ENCODE measurements around the gene PAIP2. TPM values are rescaled to one million over a fixed set of nuclear protein-coding genes. Genes with fewer than 3 reads are reported as not detected.

Gene PAIP2
- total and polyA plus RNA-seq, 2 of the 4 experiments (the other 2 are of a cell fraction) = 41.9 to 59.5 TPM

GRCh38 chr5:139341689-139342422 is at the start of gene PAIP2 (continued):
- TF ChIP-seq RFX5 (IDR thresholded peaks at IDR 0.05; ENCODE audit: low read depth, low read length) (no peak), FOS (IDR thresholded peaks at IDR 0.05; ENCODE audit: low read depth, low read length) (no peak), SMC3 (IDR thresholded peaks at IDR 0.05; ENCODE audit: low read depth, low read length) (peak; percentile 53), USF2 (IDR thresholded peaks at IDR 0.05; ENCODE audit: low read depth, low read length) (peak; percentile 88)

- Histone ChIP-seq H3K9me3 (ENCODE audit: control insufficient read depth, insufficient read depth, low read length) (no peaks in the 10 kb centered on the region), H3K9me1 (ENCODE audit: insufficient read depth, low read length) (peaks cover 2% of the 10 kb centered on the region), H2AK5ac (ENCODE audit: low read depth, low read length) (peak overlapping the region; percentile 74; the same call in 1 of the 2 replicates), H3K27ac (ENCODE audit: insufficient read depth, low read length) (peak overlapping the region; percentile 68), H3K56ac (ENCODE audit: extremely low read depth, insufficient read depth, low read length) (peak overlapping the region; percentile 73; the same call in 1 of the 2 replicates), H2AK9ac (replicated peaks; ENCODE audit: low read depth, low read length, poor library complexity) (peak overlapping the region; percentile 73), H4K8ac (ENCODE audit: low read depth in 2 of 2, low read length in 2 of 2) (peak overlapping the region; percentile 77 to 97), H2AFZ (replicated peaks; ENCODE audit: low read length, poor library complexity) (peak overlapping the region; percentile 94), H4K5ac (ENCODE audit: low read depth, low read length) (peak overlapping the region; percentile 94), H3K36me3 (ENCODE audit: control insufficient read depth, insufficient read depth, low read length) (no peaks in the 10 kb centered on the region), H3K4me2 (ENCODE audit: low read depth, low read length) (peak overlapping the region; percentile 90), H3K4ac (ENCODE audit: low read depth, low read length) (peak overlapping the region; percentile 97), H2BK120ac (ENCODE audit: low read depth, low read length) (peak overlapping the region; percentile 67), H3K79me1 (ENCODE audit: low read depth in 1 of 2, low read length in 2 of 2) (peaks cover 0 to 17% of the 10 kb centered on the region in 2 experiments; a peak in 2 of 4 replicates), H2BK15ac (ENCODE audit: low read depth, low read length) (peak overlapping the region; percentile 63; the same call in 2 of the 3 replicates), H3K27me3 (ENCODE audit: control insufficient read depth, insufficient read depth, low read length) (no peaks in the 10 kb centered on the region), H3K18ac (ENCODE audit: low read depth, low read length) (peak overlapping the region; percentile 87), H4K91ac (ENCODE audit: insufficient read depth, low read depth, low read length) (peak overlapping the region; percentile 90), H3K9ac (ENCODE audit: low read depth, low read length) (peak overlapping the region; percentile 76), H3K14ac (replicated peaks; ENCODE audit: low read depth, low read length) (peak overlapping the region; percentile 96), H2BK5ac (ENCODE audit: low read depth, low read length, poor library complexity, severe bottlenecking) (peak overlapping the region; percentile 84), H4K20me1 (ENCODE audit: insufficient read depth, low read length) (peaks cover 46% of the 10 kb centered on the region), H3K4me3 (ENCODE audit: insufficient read depth, low read depth, low read length) (peak overlapping the region; percentile 52), H3K23ac (ENCODE audit: low read depth, low read length) (peak overlapping the region; percentile 61; the same call in 1 of the 2 replicates), H2BK20ac (ENCODE audit: low read depth, low read length) (no peak overlapping the region), H3K4me1 (ENCODE audit: control insufficient read depth, insufficient read depth, low read length) (peaks cover 3% of the 10 kb centered on the region)
- ATAC-seq (ENCODE audit: low read depth) = no peak
- BruUV-seq (replicated peaks) = no TSS peak
- ChIA-PET CTCF (interaction anchor here (0.6 to 1.3 kb wide), 2 partner anchors 64 to 713 kb away, joined by 3 to 5 read pairs; no protein-coding TSS in a partner anchor), POLR2A (ENCODE audit: unreplicated experiment) (interaction anchor here (0.5 to 0.6 kb wide), 2 partner anchors 20 to 86 kb away, joined by 3 read pairs; no protein-coding TSS in a partner anchor)
- in situ Hi-C loops (cut with MboI; ENCODE audit: low sequenced_read_pairs) = no loop called here
- DNase-seq = no peak
- dilution Hi-C loops (cut with HindIII; ENCODE audit: low sequenced_read_pairs, unreplicated experiment) = no loop called here
- peak; percentile 82 for TF ChIP-seq RCOR1 (IDR thresholded peaks at IDR 0.05; ENCODE audit: insufficient replicate concordance, low read length)
- TF ChIP-seq CTCF (conservative IDR thresholded peaks at IDR 0.05; ENCODE audit: low read depth, low read length) = no peak
- TF ChIP-seq MXI1 (IDR thresholded peaks at IDR 0.05; ENCODE audit: borderline replicate concordance, low read depth, low read length) = no peak
- no CpG with 5 or more reads among the region's 11 CpGs for WGBS, 2 experiments (ENCODE audit: extremely low coverage in 2 of 2, insufficient read length in 1 of 2)
- intact Hi-C loops (cut with micrococcal nuclease) = no loop called here
These were observed 48.5 kb upstream of the PAIP2 start for GRCh38 chr5:139293202-139293506.

All from IMR-90 (cell line).